Type B pancreatic cell (in vitro differentiated cells): ENCODE results near the gene PCDHA12. TPM values are rescaled to one million over a fixed set of nuclear protein-coding genes. Genes with fewer than 3 reads are reported as not detected.
"Not testable (repeated sequence)": the region's sequence is repeated elsewhere in the genome, so short reads cannot be mapped to it uniquely, and the experiment has no call there.

Source experiments
- DNase-seq: peaks from one replicate; pipeline ENCODE4 v3.0.0; 2021; ENCODE audit warnings: mixed read lengths; ENCODE audit not compliant: unreplicated experiment; ENCODE audit errors: extremely low spot score
- H3K27ac Mint-ChIP-seq: 2 replicates; pipeline ENCODE4 v1.8.0; 2021; ENCODE audit warnings: mild to moderate bottlenecking, mixed read lengths
- H3K27me3 Mint-ChIP-seq: 2 replicates; pipeline ENCODE4 v1.8.0; 2021; ENCODE audit warnings: mixed read lengths
- H3K36me3 Mint-ChIP-seq: 2 replicates; pipeline ENCODE4 v1.8.0; 2021; ENCODE audit warnings: mixed read lengths
- H3K4me1 Mint-ChIP-seq: one replicate; pipeline ENCODE4 v1.8.0; 2021; ENCODE audit warnings: mixed read lengths; ENCODE audit not compliant: unreplicated experiment
- H3K4me3 Mint-ChIP-seq: 2 replicates; pipeline ENCODE4 v1.8.0; 2021; ENCODE audit warnings: mild to moderate bottlenecking, mixed read lengths
- H3K9me3 Mint-ChIP-seq: 2 replicates; pipeline ENCODE4 v1.8.0; 2021; ENCODE audit warnings: mixed read lengths
- CTCF ChIP-seq: fragments of 200-600 bp; sonication (generic); conservative IDR thresholded peaks from 2 replicates; pipeline ENCODE4 v1.5.0; 2021; ENCODE audit warnings: antibody characterized with exemption, mild to moderate bottlenecking
- long read RNA-seq: library from polyadenylated mRNA; unstranded; transcript quantifications from one replicate; pipeline ENCODE4 v2.0.0, GENCODE V29; 2020
- total RNA-seq: library from RNA; stranded (reverse); gene quantifications from 2 replicates; pipeline ENCODE4 v1.2.1, GENCODE V29; 2021; ENCODE audit warnings: low replicate concordance

The PCDHA12 gene
- total RNA-seq: 10.2 and 27.3 TPM in 2 replicates
- long read RNA-seq, transcript PCDHA12-202 (1 exons, 2,588 nt): major isoform, 9 of 10 reads
- long read RNA-seq, partial matches to known transcripts: 0 of 10 reads
- long read RNA-seq, other reads (novel, unspliced or antisense): 1 of 10 reads

DNA sequence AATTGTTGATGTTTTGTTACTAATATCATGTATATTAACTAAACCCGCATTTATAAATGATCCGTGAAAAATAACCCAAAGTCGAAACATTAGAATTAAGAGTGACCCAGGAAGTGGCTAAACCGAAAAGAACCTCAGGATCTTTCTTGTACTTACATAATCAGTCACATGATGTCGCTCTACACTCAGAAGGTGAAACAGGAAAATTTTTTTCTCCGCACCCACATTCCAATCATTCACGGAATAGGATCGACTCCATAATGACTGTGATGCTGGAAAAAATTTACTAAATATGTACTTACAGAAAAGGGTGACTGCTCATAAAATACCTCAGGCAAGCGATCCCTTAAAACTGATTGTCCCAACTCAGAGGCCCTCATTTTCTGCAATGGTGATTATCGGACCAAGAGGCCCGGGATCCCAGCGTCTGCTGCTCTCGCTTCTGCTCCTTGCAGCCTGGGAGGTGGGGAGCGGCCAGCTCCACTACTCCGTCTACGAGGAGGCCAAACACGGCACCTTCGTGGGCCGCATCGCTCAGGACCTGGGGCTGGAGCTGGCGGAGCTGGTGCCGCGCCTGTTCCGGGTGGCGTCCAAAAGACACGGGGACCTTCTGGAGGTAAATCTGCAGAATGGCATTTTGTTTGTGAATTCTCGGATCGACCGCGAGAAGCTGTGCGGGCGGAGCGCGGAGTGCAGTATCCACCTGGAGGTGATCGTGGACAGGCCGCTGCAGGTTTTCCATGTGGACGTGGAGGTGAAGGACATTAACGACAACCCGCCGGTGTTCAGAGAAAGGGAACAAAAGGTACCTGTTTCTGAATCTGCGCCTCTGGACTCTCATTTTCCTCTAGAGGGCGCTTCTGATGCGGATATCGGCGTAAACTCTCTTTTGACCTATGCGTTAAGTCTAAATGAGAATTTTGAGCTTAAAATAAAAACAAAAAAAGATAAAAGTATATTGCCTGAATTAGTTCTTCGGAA, at the start of gene PCDHA12:
Gene PCDHA12 (plus strand): TSS at position 224 of the 981 bp plus-strand sequence. CDS start 165 bp downstream, at position 389.
- peak within 1 kb of the TSS; percentile 99 for H3K27ac Mint-ChIP-seq
- no peak for DNase-seq
- no peaks in the 10 kb centered on the region for H3K4me1 Mint-ChIP-seq
- H3K36me3 Mint-ChIP-seq: peaks cover 44% of the 10 kb centered on the region
- TF ChIP-seq CTCF: peak; percentile 72
- H3K27me3 Mint-ChIP-seq: no peaks in the 10 kb centered on the region
- peaks cover 16% of the 10 kb centered on the region for H3K9me3 Mint-ChIP-seq
- peak within 1 kb of the TSS; percentile 95 for H3K4me3 Mint-ChIP-seq

DNA sequence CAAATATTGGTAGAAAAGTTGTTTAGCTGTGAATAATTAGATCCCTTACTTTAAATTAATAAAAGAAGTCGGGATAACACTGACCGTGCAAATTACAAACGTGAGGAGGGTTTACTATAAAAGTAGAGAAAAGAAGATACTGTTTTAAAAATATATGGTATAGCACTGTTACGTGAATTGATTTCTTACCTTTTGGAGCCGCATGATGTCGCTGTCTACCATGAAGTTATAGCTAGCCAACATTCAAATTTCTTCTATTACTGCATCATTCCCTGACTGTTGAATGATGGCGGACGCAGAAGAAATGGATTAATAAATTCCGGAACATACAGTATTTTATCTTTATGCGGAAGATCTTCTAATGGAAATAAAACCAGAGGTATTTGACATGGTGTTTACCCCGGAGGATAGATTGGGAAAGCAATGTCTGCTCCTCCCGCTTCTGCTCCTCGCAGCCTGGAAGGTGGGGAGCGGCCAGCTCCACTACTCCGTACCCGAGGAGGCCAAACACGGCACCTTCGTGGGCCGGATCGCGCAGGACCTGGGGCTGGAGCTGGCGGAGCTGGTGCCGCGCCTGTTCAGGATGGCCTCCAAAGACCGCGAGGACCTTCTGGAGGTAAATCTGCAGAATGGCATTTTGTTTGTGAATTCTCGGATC, 47.3 kb upstream of the PCDHA12 start, which contains the start of gene PCDHA6:
Gene PCDHA6 (plus strand): TSS at position 257 of the 658 bp plus-strand sequence. CDS start 132 bp downstream, at position 389.
- peak; percentile 77 for TF ChIP-seq CTCF
- Mint-ChIP-seq H3K27ac (peak within 1 kb of the TSS; percentile 87), H3K4me1 (peaks cover 4% of the 10 kb centered on the region), H3K9me3 (peaks cover 11% of the 10 kb centered on the region), H3K36me3 (peaks cover 31% of the 10 kb centered on the region), H3K4me3 (peak within 1 kb of the TSS; percentile 92), H3K27me3 (no peaks in the 10 kb centered on the region)
- no peak for DNase-seq

- H3K4me3 Mint-ChIP-seq: peak overlapping the region; percentile 92
- peaks cover 34% of the 10 kb centered on the region for H3K36me3 Mint-ChIP-seq
- H3K27ac Mint-ChIP-seq: peak overlapping the region; percentile 87
- DNase-seq: no peak
- peaks cover 14% of the 10 kb centered on the region for H3K9me3 Mint-ChIP-seq
- peaks cover 4% of the 10 kb centered on the region for H3K4me1 Mint-ChIP-seq
- peak; percentile 57 for TF ChIP-seq CTCF
- H3K27me3 Mint-ChIP-seq: no peaks in the 10 kb centered on the region
These were observed 46.8 kb upstream of the PCDHA12 start for GRCh38 chr5:140828362-140828737.

DNA sequence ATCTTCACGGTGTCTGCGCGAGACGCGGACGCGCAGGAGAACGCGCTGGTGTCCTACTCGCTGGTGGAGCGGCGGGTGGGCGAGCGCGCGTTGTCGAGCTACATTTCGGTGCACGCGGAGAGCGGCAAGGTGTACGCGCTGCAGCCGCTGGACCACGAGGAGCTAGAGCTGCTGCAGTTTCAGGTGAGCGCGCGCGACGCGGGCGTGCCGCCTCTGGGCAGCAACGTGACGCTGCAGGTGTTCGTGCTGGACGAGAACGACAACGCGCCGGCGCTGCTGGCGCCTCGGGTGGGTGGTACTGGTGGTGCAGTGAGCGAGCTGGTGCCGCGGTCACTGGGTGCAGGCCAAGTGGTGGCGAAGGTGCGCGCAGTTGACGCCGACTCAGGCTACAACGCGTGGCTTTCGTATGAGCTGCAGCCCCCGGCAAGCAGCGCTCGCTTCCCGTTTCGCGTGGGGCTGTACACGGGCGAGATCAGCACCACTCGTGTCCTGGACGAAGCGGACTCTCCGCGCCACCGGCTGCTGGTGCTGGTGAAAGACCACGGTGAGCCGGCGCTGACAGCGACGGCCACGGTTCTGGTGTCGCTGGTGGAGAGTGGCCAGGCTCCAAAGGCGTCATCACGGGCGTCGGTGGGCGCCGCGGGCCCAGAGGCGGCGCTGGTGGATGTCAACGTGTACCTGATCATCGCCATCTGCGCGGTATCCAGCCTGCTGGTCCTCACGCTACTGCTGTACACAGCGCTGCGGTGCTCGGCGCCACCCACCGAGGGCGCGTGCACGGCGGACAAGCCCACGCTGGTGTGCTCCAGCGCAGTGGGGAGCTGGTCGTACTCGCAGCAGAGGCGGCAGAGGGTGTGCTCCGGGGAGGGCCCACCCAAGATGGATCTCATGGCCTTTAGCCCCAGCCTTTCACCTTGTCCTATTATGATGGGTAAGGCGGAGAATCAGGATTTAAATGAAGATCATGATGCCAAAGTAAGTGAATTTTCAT, 45.3 kb upstream of the PCDHA12 start:
- not testable (repeated sequence) for DNase-seq, H3K27ac Mint-ChIP-seq, H3K27me3 Mint-ChIP-seq, H3K4me1 Mint-ChIP-seq, H3K4me3 Mint-ChIP-seq
- Mint-ChIP-seq H3K9me3 (peaks cover 14% of the 10 kb centered on the region), H3K36me3 (peaks cover 45% of the 10 kb centered on the region)

DNA sequence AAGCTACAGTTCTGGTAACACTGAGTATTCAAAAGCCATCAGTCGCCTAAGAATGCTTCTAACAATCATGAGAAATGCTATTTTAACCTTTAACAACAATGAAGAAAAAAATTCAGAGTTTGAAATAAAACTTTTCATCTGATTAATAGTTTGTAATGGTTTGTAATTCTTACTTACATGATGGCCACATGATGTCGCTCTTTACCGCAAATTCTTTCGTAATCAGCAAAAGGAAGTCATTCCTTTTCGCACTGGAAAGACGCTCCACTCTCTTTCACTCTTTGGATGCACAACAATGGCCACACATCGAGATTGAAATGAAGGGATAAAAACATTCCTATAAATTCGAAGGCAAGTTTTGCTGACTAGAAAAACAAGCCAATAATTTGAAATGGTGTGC, 41.1 kb upstream of the PCDHA12 start, which contains the start of gene PCDHA7:
Gene PCDHA7 (plus strand): TSS at position 277 of the 400 bp plus-strand sequence. CDS start 115 bp downstream, at position 392.
- H3K4me3 Mint-ChIP-seq: peak within 1 kb of the TSS; percentile 86
- H3K36me3 Mint-ChIP-seq: peaks cover 33% of the 10 kb centered on the region
- no peak for DNase-seq
- H3K4me1 Mint-ChIP-seq: no peaks in the 10 kb centered on the region
- H3K9me3 Mint-ChIP-seq: peaks cover 9% of the 10 kb centered on the region
- peak within 1 kb of the TSS; percentile 54 for H3K27ac Mint-ChIP-seq
- TF ChIP-seq CTCF: no peak
- no peaks in the 10 kb centered on the region for H3K27me3 Mint-ChIP-seq

GRCh38 chr5:140834439-140835008, 40.6 kb upstream of the PCDHA12 start:
- not testable (repeated sequence) for H3K27me3 Mint-ChIP-seq, DNase-seq, H3K9me3 Mint-ChIP-seq, H3K4me1 Mint-ChIP-seq
- Mint-ChIP-seq H3K27ac (peak overlapping the region; percentile 54), H3K4me3 (peak overlapping the region; percentile 86), H3K36me3 (peaks cover 35% of the 10 kb centered on the region)
